Neural cell (in vitro differentiated cells): Measurements from ENCODE around the gene RNF4.

ENCODE experiments used
- CTCF ChIP-seq: fragments of 450-650 bp; IDR thresholded peaks from 2 replicates; pipeline ENCODE4 v1.5.1; 2014; ENCODE audit warnings: antibody characterized with exemption, mild to moderate bottlenecking, moderate library complexity; ENCODE audit not compliant: poor library complexity, severe bottlenecking
- EP300 ChIP-seq: fragments of 450-650 bp; conservative IDR thresholded peaks from 2 replicates; pipeline ENCODE4 v1.6.1; 2014; ENCODE audit warnings: antibody characterized with exemption, mild to moderate bottlenecking, moderate library complexity; ENCODE audit not compliant: poor library complexity, severe bottlenecking
- EZH2 ChIP-seq: fragments of 200-600, 300-800 bp; shearing (Covaris generic), sonication (generic); IDR thresholded peaks from 2 replicates; pipeline ENCODE4 v1.6.1; 2014; ENCODE audit warnings: antibody characterized with exemption, low read length, borderline replicate concordance, mild to moderate bottlenecking; ENCODE audit not compliant: insufficient read depth, poor library complexity, severe bottlenecking
- MXI1 ChIP-seq: fragments of 450-650 bp; conservative IDR thresholded peaks from 2 replicates; pipeline ENCODE4 v1.6.1; 2014; ENCODE audit warnings: antibody characterized with exemption, mild to moderate bottlenecking; ENCODE audit not compliant: poor library complexity, severe bottlenecking
- POLR2AphosphoS5 ChIP-seq: IDR thresholded peaks from 2 replicates; pipeline ENCODE4 v1.6.1; 2012
- RAD21 ChIP-seq: fragments of 450-650 bp; conservative IDR thresholded peaks from 2 replicates; pipeline ENCODE4 v1.6.1; 2014; ENCODE audit warnings: antibody characterized with exemption, mild to moderate bottlenecking, moderate library complexity
- REST ChIP-seq: IDR thresholded peaks from 2 replicates; pipeline ENCODE4 v1.6.1; 2012; ENCODE audit warnings: borderline replicate concordance
- SMC3 ChIP-seq: fragments of 450-650 bp; conservative IDR thresholded peaks from 2 replicates; pipeline ENCODE4 v1.6.1; 2014; ENCODE audit warnings: antibody characterized with exemption, mild to moderate bottlenecking, moderate library complexity; ENCODE audit not compliant: poor library complexity
- TAF1 ChIP-seq: IDR thresholded peaks from 2 replicates; pipeline ENCODE4 v1.6.1; 2012; ENCODE audit warnings: low read depth

GRCh38 chr4:2552806-2553205 lies 83.9 kb downstream of the RNF4 start:
- no peak for TF ChIP-seq TAF1
- TF ChIP-seq POLR2AphosphoS5 = no peak
- no peak for TF ChIP-seq CTCF
- TF ChIP-seq REST = no peak
- TF ChIP-seq EP300 = no peak
- no peak for TF ChIP-seq RAD21
- no peak for TF ChIP-seq SMC3
- TF ChIP-seq EZH2 = no peak
- TF ChIP-seq MXI1 = no peak
